ENCODE results near the gene TAC4. TPM values are rescaled to one million over a fixed set of nuclear protein-coding genes. Genes with fewer than 3 reads are reported as not detected.

TAC4 gene
- total and polyA plus RNA-seq, 7 donors, result not detected

DNA sequence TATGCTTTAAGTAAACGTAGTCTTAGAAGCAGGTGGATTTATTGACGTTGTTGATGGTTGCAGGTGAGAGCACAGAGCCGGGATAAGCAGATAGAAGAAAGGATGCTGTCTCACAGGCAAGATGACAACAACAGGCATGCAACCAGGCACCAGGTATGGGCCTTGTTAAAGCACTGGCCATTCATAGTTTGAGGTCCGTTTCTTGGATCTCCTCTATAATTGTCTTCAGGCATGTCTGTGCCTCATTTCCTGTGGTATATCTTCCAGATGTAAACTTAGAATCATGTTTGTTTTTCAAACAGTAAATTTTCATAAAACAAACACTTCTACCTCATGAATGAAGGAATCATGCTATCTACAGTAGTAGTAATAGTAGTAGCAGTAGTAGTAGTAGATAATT, 38.8 kb downstream of the TAC4 start:
- intact Hi-C loops (cut with DNase I), result no loop called here
- TF ChIP-seq CTCF (IDR thresholded peaks at IDR 0.05), result no peak
- Histone ChIP-seq H3K4me1 (no peaks in the 10 kb centered on the region), H3K27me3 (ENCODE audit: insufficient read depth in 3 of 3, low read length in 2 of 3) (no peaks in the 10 kb centered on the region), H3K9me3 (no peaks in the 10 kb centered on the region), H3K27ac (no peak overlapping the region), H3K4me3 (no peak overlapping the region), H3K36me3 (ENCODE audit: insufficient read depth in 1 of 2, low read depth in 1 of 2) (peaks cover 8 to 90% of the 10 kb centered on the region in 2 donors)
- ATAC-seq (no peak), DNase-seq (no peak)
- WGBS, 3 donors, result 73 to 84% (median 78%) methylated on average over 4 of the region's 4 CpGs

DNA sequence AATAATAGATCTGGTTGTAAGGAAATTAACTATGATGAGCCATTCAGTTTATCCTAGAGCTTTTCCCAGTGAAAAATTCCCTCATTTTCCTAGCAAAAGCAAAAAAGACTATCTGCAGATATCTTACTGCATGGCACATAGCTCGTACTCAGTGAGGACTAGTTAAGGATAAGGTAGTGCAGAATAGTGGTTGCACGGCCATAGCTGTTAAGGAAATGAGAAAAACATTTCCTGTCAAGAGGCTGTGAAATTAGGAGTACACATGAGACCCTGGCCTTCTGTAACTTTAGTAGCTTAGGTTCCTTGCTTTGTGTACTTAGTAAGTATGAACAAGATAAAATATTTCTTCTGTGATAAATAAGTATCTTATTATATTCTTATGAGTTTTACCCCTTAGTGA, 49.1 kb downstream of the TAC4 start:
- intact Hi-C loops (cut with DNase I), result no loop called here

GRCh38 chr17:49798182-49798581, 49.7 kb downstream of the TAC4 start:
- 65 to 80% (median 67%) methylated on average over 8 of the region's 8 CpGs for WGBS, 3 donors
- Histone ChIP-seq H3K27me3 (ENCODE audit: insufficient read depth in 3 of 3, low read length in 2 of 3) (no peaks in the 10 kb centered on the region), H3K9me3 (no peaks in the 10 kb centered on the region), H3K27ac (peak overlapping the region; percentile 38), H3K4me1 (peaks cover 40% of the 10 kb centered on the region), H3K4me3 (no peak overlapping the region), H3K36me3 (ENCODE audit: insufficient read depth in 1 of 2, low read depth in 1 of 2) (peaks cover 0 to 95% of the 10 kb centered on the region in 2 donors)
- TF ChIP-seq CTCF (IDR thresholded peaks at IDR 0.05), result no peak
- peak; percentile 64 to 84 (median 78) for ATAC-seq
- intact Hi-C loops (cut with DNase I), result no loop called here
- DNase-seq, result no peak

More for the DNA sequence above, 49.1 kb downstream of the TAC4 start:
- H3K36me3 ChIP-seq (ENCODE audit: insufficient read depth in 1 of 2, low read depth in 1 of 2), result peaks cover 0 to 95% of the 10 kb centered on the region in 2 donors
- no peak for TF ChIP-seq CTCF (IDR thresholded peaks at IDR 0.05)
- no peak overlapping the region for H3K4me3 ChIP-seq
- ATAC-seq, result no peak
- 72 to 75% (median 73%) methylated on average over 2 of the region's 2 CpGs for WGBS, 3 donors
- H3K4me1 ChIP-seq, result peaks cover 35% of the 10 kb centered on the region
- H3K27me3 ChIP-seq (ENCODE audit: insufficient read depth in 3 of 3, low read length in 2 of 3), result no peaks in the 10 kb centered on the region
- H3K27ac ChIP-seq, result no peak overlapping the region
- H3K9me3 ChIP-seq, result no peaks in the 10 kb centered on the region
- DNase-seq, result no peak

DNA sequence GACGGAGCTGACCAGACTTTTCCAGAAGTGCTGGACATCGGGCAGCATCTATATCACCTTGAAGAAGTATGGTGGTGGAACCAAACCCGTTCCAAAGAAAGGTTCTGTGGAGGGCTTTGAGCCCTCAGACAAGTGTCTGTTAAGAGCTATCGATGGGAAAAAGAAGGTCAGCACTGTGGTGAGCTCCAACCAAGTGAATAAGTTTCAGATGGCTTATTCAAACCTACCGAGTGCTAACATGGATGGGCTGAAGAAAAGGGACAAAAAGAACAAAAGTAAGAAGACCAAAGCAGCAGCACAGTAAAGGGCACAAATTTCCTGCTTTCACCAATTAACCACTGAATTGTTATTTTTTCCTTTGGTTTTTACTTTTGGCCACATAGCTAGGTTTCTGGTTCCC, 52.5 kb downstream of the TAC4 start:
- no peaks in the 10 kb centered on the region for H3K27me3 ChIP-seq (ENCODE audit: insufficient read depth in 3 of 3, low read length in 2 of 3)
- ATAC-seq (no peak), DNase-seq (no peak)
- H3K27ac ChIP-seq, result no peak overlapping the region
- no peak overlapping the region for H3K4me3 ChIP-seq
- H3K4me1 ChIP-seq, result peaks cover 52% of the 10 kb centered on the region
- WGBS, 3 donors, result 73 to 81% (median 80%) methylated on average over 5 of the region's 5 CpGs
- peaks cover 8 to 86% of the 10 kb centered on the region in 2 donors for H3K36me3 ChIP-seq (ENCODE audit: insufficient read depth in 1 of 2, low read depth in 1 of 2)
- intact Hi-C loops (cut with DNase I), result no loop called here
- TF ChIP-seq CTCF (IDR thresholded peaks at IDR 0.05), result no peak
- H3K9me3 ChIP-seq, result no peaks in the 10 kb centered on the region

GRCh38 chr17:49793309-49793708, 54.6 kb downstream of the TAC4 start:
- Histone ChIP-seq H3K27me3 (ENCODE audit: insufficient read depth in 3 of 3, low read length in 2 of 3) (no peaks in the 10 kb centered on the region), H3K27ac (no peak overlapping the region), H3K4me1 (peaks cover 57% of the 10 kb centered on the region), H3K36me3 (ENCODE audit: insufficient read depth in 1 of 2, low read depth in 1 of 2) (peaks cover 8 to 75% of the 10 kb centered on the region in 2 donors), H3K9me3 (no peaks in the 10 kb centered on the region), H3K4me3 (no peak overlapping the region)
- DNase-seq (no peak), ATAC-seq (no peak)
- intact Hi-C loops (cut with DNase I), result loop anchor here in 1 of 2 donors (5.0 kb wide), 1 partner anchor 34 kb away; no protein-coding TSS in a partner anchor
- no peak for TF ChIP-seq CTCF (IDR thresholded peaks at IDR 0.05)
- WGBS, 3 donors, result 87 to 90% (median 88%) methylated on average over 3 of the region's 3 CpGs

All from psoas muscle (tissue), 8 donors.